Memory B cell (primary cell): Measurements from ENCODE around the gene AQP4.

Experiments
- ATAC-seq: fragments of 150-1000 bp; cut with Tn5 transposase; 2 replicates; pipeline ENCODE4 v1.10.0; 2021; ENCODE audit warnings: low read depth, mild to moderate bottlenecking, moderate library complexity
- DNase-seq, 2 donors: peaks; one replicate each; pipeline ENCODE4 v3.0.0; 2022; ENCODE audit warnings: low spot score in 2 of 2
- H3K27ac Mint-ChIP-seq: one replicate; pipeline ENCODE4 v1.8.0; 2022; ENCODE audit warnings: mild to moderate bottlenecking, moderate library complexity, mixed read lengths
- H3K27me3 Mint-ChIP-seq: one replicate; pipeline ENCODE4 v1.8.0; 2022; ENCODE audit warnings: mixed read lengths
- H3K36me3 Mint-ChIP-seq: one replicate; pipeline ENCODE4 v1.8.0; 2022; ENCODE audit warnings: mild to moderate bottlenecking, mixed read lengths
- H3K4me1 Mint-ChIP-seq: one replicate; pipeline ENCODE4 v1.8.0; 2022; ENCODE audit warnings: mixed read lengths
- H3K4me3 Mint-ChIP-seq: one replicate; pipeline ENCODE4 v1.8.0; 2022; ENCODE audit warnings: mild to moderate bottlenecking, moderate library complexity, mixed read lengths
- H3K9me3 Mint-ChIP-seq: one replicate; pipeline ENCODE4 v1.8.0; 2022; ENCODE audit warnings: mixed read lengths

Gene AQP4

DNA sequence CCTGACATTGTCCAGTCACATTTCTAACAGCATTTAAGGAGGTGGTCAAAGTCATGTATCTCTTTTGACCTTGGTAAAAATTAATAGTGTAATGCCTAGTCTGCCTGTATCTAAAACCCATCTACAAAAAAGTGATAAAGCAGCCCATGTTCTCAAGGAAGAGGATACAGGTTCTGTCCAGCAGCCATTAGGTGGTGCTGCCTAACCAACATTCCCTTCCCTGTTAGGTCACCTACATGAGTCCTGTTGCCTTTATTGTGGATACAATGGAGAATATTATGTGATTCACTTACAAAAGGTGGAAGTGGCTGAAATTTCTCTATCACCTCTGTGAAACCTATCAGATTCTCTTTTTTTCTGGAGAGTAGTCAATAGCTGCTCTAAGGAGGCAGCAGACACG, 52.5 kb downstream of the AQP4 start:
- Mint-ChIP-seq H3K27me3 (peaks cover 3% of the 10 kb centered on the region), H3K9me3 (peaks cover 16% of the 10 kb centered on the region), H3K4me1 (no peaks in the 10 kb centered on the region), H3K36me3 (no peaks in the 10 kb centered on the region), H3K4me3 (no peak overlapping the region), H3K27ac (no peak overlapping the region)
- DNase-seq (no peak), ATAC-seq (no peak)

DNA sequence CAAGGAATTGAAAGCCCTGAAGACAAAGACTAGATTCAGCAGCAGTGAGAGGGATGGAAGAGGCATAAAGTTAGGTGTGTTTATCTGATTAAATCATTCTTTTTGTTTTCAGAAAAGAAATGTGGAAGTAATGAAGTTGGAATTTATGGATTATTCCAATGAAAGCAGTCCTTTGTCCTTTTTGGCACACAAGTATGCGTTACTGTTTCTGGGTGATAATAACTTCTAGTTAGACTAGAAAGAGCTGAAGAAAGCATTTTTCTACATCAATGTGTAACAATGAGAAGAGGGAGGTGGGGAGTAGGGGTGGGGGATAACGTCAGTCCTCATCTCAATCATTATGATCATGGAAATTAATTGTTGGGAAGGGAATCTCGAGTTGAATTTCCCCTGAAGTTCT, 53.0 kb downstream of the AQP4 start:
- Mint-ChIP-seq H3K4me3 (no peak overlapping the region), H3K27me3 (peaks cover 3% of the 10 kb centered on the region), H3K36me3 (no peaks in the 10 kb centered on the region), H3K9me3 (peaks cover 16% of the 10 kb centered on the region), H3K4me1 (no peaks in the 10 kb centered on the region), H3K27ac (no peak overlapping the region)
- ATAC-seq: no peak
- DNase-seq: no peak

DNA sequence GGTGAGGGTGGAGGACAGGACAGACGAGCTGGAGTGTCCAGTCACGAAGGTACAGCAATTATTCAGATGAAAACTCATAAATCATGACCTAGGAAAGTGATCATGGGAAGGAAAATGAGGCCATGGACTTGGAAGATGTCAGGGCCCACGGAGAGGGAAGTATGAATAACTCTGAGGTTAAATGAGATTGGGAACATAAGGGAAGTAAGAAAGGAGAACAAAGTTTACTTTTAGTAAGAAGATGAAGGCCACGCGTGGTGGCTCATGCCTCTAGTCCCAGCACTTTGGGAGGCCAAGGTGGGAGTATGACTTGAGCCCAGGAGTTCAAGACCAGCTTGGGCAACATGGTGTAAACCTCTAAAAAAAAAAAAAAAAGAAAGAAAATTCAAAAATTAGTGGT, 56.2 kb downstream of the AQP4 start:
- ATAC-seq: no peak
- no peaks in the 10 kb centered on the region for H3K36me3 Mint-ChIP-seq
- no peak for DNase-seq
- H3K4me1 Mint-ChIP-seq: no peaks in the 10 kb centered on the region
- H3K4me3 Mint-ChIP-seq: no peak overlapping the region
- no peak overlapping the region for H3K27ac Mint-ChIP-seq
- peaks cover 10% of the 10 kb centered on the region for H3K9me3 Mint-ChIP-seq
- H3K27me3 Mint-ChIP-seq: peaks cover 3% of the 10 kb centered on the region

DNA sequence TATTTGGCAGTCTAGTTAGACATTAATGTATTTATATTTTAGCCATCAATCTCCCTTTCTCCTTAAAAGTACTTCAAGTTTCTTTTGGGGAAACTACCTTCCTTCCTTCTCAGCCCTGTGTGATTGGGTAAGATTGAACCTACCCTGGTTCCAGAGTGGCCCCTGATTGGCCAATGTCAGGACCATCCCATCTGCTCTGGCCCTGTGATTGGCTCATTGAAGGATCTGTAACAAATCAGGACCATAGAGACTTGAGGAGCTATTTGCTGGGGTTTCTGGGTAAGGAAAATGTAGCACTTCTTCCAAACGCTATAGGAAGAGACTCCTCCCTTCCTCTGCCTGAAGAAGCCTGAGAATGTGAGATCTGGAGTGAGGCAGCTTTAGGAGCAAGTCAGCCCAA, 59.3 kb downstream of the AQP4 start:
- Mint-ChIP-seq H3K9me3 (peaks cover 8% of the 10 kb centered on the region), H3K27me3 (peaks cover 3% of the 10 kb centered on the region), H3K36me3 (no peaks in the 10 kb centered on the region), H3K27ac (no peak overlapping the region), H3K4me3 (no peak overlapping the region), H3K4me1 (no peaks in the 10 kb centered on the region)
- DNase-seq (no peak), ATAC-seq (no peak)

DNA sequence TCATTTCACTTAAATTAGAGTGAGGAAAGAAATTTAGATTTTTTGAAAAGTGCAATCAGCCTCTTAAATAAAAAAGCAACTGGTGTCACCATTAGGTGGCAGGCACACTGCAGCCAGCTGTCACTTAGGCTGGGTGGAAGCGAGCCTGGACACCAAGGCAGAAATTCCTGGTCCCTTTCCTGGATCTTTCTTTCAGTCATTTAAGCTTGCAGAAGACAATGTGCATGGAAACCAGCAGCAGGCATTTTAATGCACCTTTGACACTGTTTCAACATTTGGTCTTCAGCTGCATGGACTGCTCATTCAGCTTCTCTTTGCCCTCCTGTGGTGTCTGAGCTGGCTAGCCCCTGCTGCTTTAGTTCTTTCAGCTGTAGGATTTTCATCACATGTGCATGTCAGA, 61.0 kb downstream of the AQP4 start:
- Mint-ChIP-seq H3K27me3 (peaks cover 3% of the 10 kb centered on the region), H3K4me1 (no peaks in the 10 kb centered on the region), H3K27ac (no peak overlapping the region), H3K9me3 (peaks cover 7% of the 10 kb centered on the region), H3K36me3 (no peaks in the 10 kb centered on the region), H3K4me3 (no peak overlapping the region)
- ATAC-seq (no peak), DNase-seq (no peak)

DNA sequence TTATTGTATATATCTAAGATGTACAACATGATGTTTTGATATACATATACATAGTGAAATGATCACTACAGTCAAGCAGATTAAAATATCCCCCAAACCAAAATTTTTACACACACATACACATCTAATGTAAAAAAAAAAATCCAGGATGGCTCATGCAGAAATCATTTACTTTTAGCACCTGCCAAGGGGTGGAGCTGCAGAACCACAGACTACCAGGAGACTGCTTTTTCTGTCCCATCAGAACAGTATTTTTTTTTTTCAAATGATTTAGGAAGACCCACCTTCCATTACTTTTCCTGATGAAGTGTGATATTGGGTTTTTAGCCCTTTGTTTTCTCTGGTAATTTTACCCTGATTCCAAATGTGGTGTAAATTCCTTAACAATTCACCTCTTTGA, 61.9 kb downstream of the AQP4 start:
- Mint-ChIP-seq H3K36me3 (no peaks in the 10 kb centered on the region), H3K4me1 (no peaks in the 10 kb centered on the region), H3K27ac (no peak overlapping the region), H3K9me3 (peaks cover 7% of the 10 kb centered on the region), H3K4me3 (no peak overlapping the region), H3K27me3 (no peaks in the 10 kb centered on the region)
- ATAC-seq: no peak
- no peak for DNase-seq

DNA sequence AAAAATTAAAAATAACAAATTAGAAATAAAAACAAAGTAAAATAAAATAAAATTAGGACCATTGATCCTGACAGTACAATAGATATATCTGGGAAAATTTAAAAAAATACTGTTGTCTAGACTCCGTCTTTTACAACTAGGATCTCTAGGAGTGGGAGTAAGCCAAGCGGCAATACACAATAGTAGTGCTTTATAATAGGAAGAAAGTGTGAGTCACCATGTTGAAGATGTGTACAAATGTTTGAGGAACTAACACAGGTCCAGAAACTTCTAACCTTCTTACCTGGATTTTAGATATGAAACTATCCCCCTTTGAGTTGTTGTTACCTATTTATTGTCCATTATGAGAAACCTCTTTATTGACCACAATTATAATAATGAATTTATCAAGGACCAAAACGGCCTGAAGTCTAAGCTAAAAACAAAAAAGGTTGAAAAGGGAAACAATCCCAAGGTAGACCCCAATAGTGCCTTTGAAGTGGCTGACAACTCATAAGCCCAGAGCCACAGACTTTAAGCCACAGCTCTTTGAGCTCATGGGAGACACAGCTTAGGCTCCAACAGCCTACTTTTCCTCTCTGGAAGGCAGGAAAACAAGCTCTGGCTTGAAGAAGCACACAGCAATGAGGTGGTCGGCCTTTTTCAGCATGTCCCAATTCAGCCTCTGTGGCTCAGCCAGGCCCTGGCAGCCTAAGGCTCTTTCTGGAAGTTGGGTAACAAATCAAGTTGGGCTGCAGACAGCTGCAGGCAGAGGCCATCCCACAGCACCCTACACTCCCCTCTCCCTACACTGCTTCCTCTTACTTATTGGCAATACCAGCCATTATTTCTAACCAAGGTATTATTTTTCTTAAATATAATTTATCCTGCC, 62.9 kb downstream of the AQP4 start:
- H3K9me3 Mint-ChIP-seq: peaks cover 11% of the 10 kb centered on the region
- ATAC-seq: no peak
- H3K4me3 Mint-ChIP-seq: no peak overlapping the region
- H3K27me3 Mint-ChIP-seq: no peaks in the 10 kb centered on the region
- H3K36me3 Mint-ChIP-seq: no peaks in the 10 kb centered on the region
- DNase-seq: no peak
- no peaks in the 10 kb centered on the region for H3K4me1 Mint-ChIP-seq
- no peak overlapping the region for H3K27ac Mint-ChIP-seq
